ENCODE data around the gene SLIT3.

Gene SLIT3

DNA sequence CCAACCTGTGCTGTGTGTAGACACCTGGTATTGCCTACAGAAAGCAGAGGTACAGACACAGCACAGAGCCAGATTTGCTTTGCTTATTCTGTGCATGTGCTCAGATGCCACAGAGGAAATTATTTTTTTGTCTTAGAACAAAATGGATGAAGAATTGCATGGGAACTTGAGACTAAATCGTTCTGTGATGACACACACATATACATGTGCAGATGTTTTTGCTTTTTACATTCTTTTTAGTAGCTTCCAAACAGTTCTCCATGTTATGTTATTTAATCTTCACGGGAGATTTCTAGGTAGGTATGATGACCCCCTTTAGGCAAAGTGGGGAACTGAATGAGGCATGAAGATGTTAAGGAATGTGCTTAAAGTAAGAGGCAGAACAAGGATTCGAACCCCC, 500.2 kb downstream of the SLIT3 start:
- no peaks in the 10 kb centered on the region for H3K4me1 ChIP-seq (ENCODE audit: control insufficient read depth, insufficient read depth, low read length)
- no peaks in the 10 kb centered on the region for H3K27me3 ChIP-seq (ENCODE audit: control insufficient read depth, insufficient read depth, low read length)
- H3K4me2 ChIP-seq (ENCODE audit: low read length): no peak overlapping the region
- H3K9me3 ChIP-seq (replicated peaks; ENCODE audit: low read length): no peaks in the 10 kb centered on the region
- no peak overlapping the region for H3K9ac ChIP-seq (ENCODE audit: low read depth, low read length)
- no peaks in the 10 kb centered on the region for H3K36me3 ChIP-seq (ENCODE audit: insufficient read depth, low read length)
- no peak overlapping the region for H3K4me3 ChIP-seq (ENCODE audit: low read length)

GRCh38 chr5:168798065-168799023, 502.6 kb downstream of the SLIT3 start:
- Histone ChIP-seq H3K9me3 (replicated peaks; ENCODE audit: low read length) (no peaks in the 10 kb centered on the region), H3K4me1 (ENCODE audit: control insufficient read depth, insufficient read depth, low read length) (no peaks in the 10 kb centered on the region), H3K36me3 (ENCODE audit: insufficient read depth, low read length) (no peaks in the 10 kb centered on the region), H3K9ac (ENCODE audit: low read depth, low read length) (no peak overlapping the region), H3K4me3 (ENCODE audit: low read length) (no peak overlapping the region), H3K4me2 (ENCODE audit: low read length) (no peak overlapping the region), H3K27me3 (ENCODE audit: control insufficient read depth, insufficient read depth, low read length) (no peaks in the 10 kb centered on the region)

GRCh38 chr5:168796593-168797580, 504.1 kb downstream of the SLIT3 start:
- H3K9me3 ChIP-seq (replicated peaks; ENCODE audit: low read length): no peaks in the 10 kb centered on the region
- no peak overlapping the region for H3K4me3 ChIP-seq (ENCODE audit: low read length)
- H3K9ac ChIP-seq (ENCODE audit: low read depth, low read length): no peak overlapping the region

GRCh38 chr5:168796000-168796399, 504.9 kb downstream of the SLIT3 start:
- no peaks in the 10 kb centered on the region for H3K27me3 ChIP-seq (ENCODE audit: control insufficient read depth, insufficient read depth, low read length)
- H3K4me1 ChIP-seq (ENCODE audit: control insufficient read depth, insufficient read depth, low read length): no peaks in the 10 kb centered on the region
- no peaks in the 10 kb centered on the region for H3K36me3 ChIP-seq (ENCODE audit: insufficient read depth, low read length)
- no peak overlapping the region for H3K9ac ChIP-seq (ENCODE audit: low read depth, low read length)
- H3K9me3 ChIP-seq (replicated peaks; ENCODE audit: low read length): no peaks in the 10 kb centered on the region
- H3K4me3 ChIP-seq (ENCODE audit: low read length): no peak overlapping the region
- H3K4me2 ChIP-seq (ENCODE audit: low read length): no peak overlapping the region

More at GRCh38 chr5:168796593-168797580, 504.1 kb downstream of the SLIT3 start:
- H3K4me1 ChIP-seq (ENCODE audit: control insufficient read depth, insufficient read depth, low read length): no peaks in the 10 kb centered on the region
- no peaks in the 10 kb centered on the region for H3K36me3 ChIP-seq (ENCODE audit: insufficient read depth, low read length)
- H3K27me3 ChIP-seq (ENCODE audit: control insufficient read depth, insufficient read depth, low read length): no peaks in the 10 kb centered on the region
- H3K4me2 ChIP-seq (ENCODE audit: low read length): no peak overlapping the region

DNA sequence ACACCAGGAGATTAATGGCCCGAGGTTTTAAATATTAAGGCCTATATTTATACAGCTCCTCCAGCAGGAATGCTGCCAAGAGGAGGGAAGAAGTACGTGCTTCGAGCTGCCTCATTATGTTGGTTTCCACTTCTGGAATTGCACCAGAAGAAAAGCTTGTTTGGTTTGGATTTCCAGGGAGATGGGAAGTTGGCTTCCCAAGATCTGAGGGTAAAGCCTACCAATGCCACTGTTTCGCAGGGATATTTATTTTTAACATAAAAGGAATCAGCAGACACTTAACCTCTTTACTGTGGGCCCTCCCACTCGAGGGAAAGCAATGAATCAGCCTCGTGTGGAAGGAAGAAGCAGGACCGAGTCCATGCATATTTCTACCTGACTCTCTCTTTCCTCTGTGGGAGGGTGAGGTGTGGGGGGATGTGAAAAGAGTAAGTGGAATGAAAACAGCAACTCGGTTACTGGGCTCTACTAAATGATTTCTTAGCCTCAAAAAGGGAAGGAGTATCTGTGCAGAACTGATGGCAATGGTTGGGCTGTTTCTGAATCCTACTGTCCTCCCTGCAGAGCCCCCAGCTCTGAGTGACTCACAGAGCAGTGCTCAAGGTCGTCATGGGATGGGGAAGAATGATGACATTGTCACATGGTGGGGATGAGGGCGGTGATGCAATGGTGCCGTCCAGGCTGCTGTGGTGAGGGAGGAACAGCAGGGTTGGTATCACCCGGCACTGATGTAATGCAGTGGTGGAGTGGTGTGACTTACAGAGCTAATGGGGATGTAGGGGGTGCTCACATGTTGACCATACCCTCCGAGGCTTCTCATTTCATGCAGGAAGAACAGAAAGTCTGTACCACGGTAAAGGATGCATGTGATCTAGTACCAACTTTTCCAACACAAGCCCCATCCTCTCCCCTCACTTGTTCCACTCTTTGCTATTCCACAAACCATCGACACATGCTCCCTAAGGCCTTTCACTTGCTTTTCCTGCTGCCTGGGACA, 506.8 kb downstream of the SLIT3 start:
- H3K4me2 ChIP-seq (ENCODE audit: low read length): no peak overlapping the region
- no peaks in the 10 kb centered on the region for H3K36me3 ChIP-seq (ENCODE audit: insufficient read depth, low read length)
- no peaks in the 10 kb centered on the region for H3K4me1 ChIP-seq (ENCODE audit: control insufficient read depth, insufficient read depth, low read length)
- H3K9ac ChIP-seq (ENCODE audit: low read depth, low read length): no peak overlapping the region
- no peak overlapping the region for H3K4me3 ChIP-seq (ENCODE audit: low read length)
- no peaks in the 10 kb centered on the region for H3K27me3 ChIP-seq (ENCODE audit: control insufficient read depth, insufficient read depth, low read length)
- no peaks in the 10 kb centered on the region for H3K9me3 ChIP-seq (replicated peaks; ENCODE audit: low read length)

- Histone ChIP-seq H3K4me1 (ENCODE audit: control insufficient read depth, insufficient read depth, low read length) (no peaks in the 10 kb centered on the region), H3K4me2 (ENCODE audit: low read length) (no peak overlapping the region), H3K27me3 (ENCODE audit: control insufficient read depth, insufficient read depth, low read length) (no peaks in the 10 kb centered on the region), H3K4me3 (ENCODE audit: low read length) (no peak overlapping the region), H3K9me3 (replicated peaks; ENCODE audit: low read length) (no peaks in the 10 kb centered on the region), H3K9ac (ENCODE audit: low read depth, low read length) (no peak overlapping the region), H3K36me3 (ENCODE audit: insufficient read depth, low read length) (no peaks in the 10 kb centered on the region)
Measured at GRCh38 chr5:168792678-168793077, 508.3 kb downstream of the SLIT3 start.

DNA sequence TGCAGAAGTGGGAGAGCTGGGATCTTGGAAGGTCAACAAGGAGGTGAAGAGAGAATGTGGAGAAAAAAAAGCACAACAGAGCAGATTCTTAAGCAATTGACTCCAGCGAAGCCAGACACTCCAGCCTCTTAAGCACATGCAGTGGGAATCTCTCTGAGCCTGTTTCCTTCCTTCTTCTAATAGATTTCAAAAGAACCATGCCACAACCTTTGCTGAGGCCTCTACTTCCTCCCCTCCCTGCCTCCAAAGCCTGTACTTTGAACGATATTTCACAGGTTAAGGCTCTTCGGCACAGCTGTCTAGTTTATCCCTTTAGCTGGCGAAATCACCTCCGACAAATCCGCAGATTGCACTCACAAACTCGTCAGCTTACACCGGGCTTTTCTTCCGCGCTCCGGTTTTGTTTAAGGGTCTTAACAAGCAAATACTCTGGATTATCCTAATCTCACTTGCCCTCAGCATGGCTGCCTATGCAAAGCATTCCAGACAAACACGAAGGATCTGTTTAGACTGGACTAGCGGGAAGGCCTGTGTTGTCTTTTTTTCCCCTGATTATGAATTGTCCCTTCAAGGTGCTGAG, 510.2 kb downstream of the SLIT3 start:
- no peaks in the 10 kb centered on the region for H3K4me1 ChIP-seq (ENCODE audit: control insufficient read depth, insufficient read depth, low read length)
- no peak overlapping the region for H3K4me2 ChIP-seq (ENCODE audit: low read length)
- H3K4me3 ChIP-seq (ENCODE audit: low read length): no peak overlapping the region
- H3K9me3 ChIP-seq (replicated peaks; ENCODE audit: low read length): no peaks in the 10 kb centered on the region
- no peaks in the 10 kb centered on the region for H3K27me3 ChIP-seq (ENCODE audit: control insufficient read depth, insufficient read depth, low read length)
- no peaks in the 10 kb centered on the region for H3K36me3 ChIP-seq (ENCODE audit: insufficient read depth, low read length)
- H3K9ac ChIP-seq (ENCODE audit: low read depth, low read length): no peak overlapping the region

GRCh38 chr5:168790002-168790635, 510.8 kb downstream of the SLIT3 start:
- no peak overlapping the region for H3K4me3 ChIP-seq (ENCODE audit: low read length)
- H3K9ac ChIP-seq (ENCODE audit: low read depth, low read length): no peak overlapping the region
- H3K4me1 ChIP-seq (ENCODE audit: control insufficient read depth, insufficient read depth, low read length): no peaks in the 10 kb centered on the region
- H3K27me3 ChIP-seq (ENCODE audit: control insufficient read depth, insufficient read depth, low read length): no peaks in the 10 kb centered on the region
- H3K9me3 ChIP-seq (replicated peaks; ENCODE audit: low read length): no peaks in the 10 kb centered on the region
- H3K36me3 ChIP-seq (ENCODE audit: insufficient read depth, low read length): no peaks in the 10 kb centered on the region
- no peak overlapping the region for H3K4me2 ChIP-seq (ENCODE audit: low read length)

DNA sequence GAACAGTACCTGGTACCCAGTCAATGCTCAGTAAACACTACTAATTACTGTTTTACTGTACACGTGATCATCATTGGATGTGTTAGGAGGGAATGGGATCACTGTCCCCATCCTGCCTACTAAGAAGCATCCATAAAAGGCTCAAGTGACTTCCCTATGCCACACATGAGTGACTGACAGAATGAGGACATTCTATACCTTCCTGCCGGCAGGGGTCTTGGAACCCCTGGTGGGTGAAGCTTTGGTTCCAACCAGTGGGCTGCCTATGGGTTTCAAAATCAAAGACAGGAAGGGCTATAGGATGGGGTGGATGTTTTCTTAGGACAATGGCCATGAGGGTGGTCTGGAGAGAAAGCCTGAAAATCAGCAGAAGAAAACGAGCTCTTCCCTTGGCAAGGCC, 512.2 kb downstream of the SLIT3 start:
- H3K4me1 ChIP-seq (ENCODE audit: control insufficient read depth, insufficient read depth, low read length): no peaks in the 10 kb centered on the region
- H3K4me3 ChIP-seq (ENCODE audit: low read length): no peak overlapping the region
- no peaks in the 10 kb centered on the region for H3K9me3 ChIP-seq (replicated peaks; ENCODE audit: low read length)
- no peaks in the 10 kb centered on the region for H3K36me3 ChIP-seq (ENCODE audit: insufficient read depth, low read length)
- H3K9ac ChIP-seq (ENCODE audit: low read depth, low read length): no peak overlapping the region
- H3K27me3 ChIP-seq (ENCODE audit: control insufficient read depth, insufficient read depth, low read length): no peaks in the 10 kb centered on the region
- no peak overlapping the region for H3K4me2 ChIP-seq (ENCODE audit: low read length)

DNA sequence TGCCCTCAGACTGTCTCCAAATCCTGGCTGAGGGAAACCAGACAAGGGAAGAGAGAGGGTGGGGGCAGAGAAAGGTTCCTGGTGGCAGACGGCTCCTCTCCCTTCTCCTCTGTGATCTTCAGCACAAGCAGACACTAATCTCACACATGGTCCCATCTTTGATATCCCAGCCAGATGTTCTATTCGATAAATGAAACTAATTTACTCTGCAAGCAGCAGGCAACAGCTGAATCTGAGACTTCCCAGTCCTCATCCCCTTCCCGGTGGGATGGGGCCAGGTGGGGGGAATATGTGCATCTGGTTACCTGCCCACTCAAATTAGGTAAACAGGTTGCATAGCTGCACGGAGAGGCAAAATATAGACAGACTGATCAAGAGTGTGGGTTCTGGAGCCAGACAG, 512.8 kb downstream of the SLIT3 start:
- Histone ChIP-seq H3K4me2 (ENCODE audit: low read length) (no peak overlapping the region), H3K4me3 (ENCODE audit: low read length) (no peak overlapping the region), H3K9me3 (replicated peaks; ENCODE audit: low read length) (no peaks in the 10 kb centered on the region), H3K9ac (ENCODE audit: low read depth, low read length) (no peak overlapping the region), H3K4me1 (ENCODE audit: control insufficient read depth, insufficient read depth, low read length) (no peaks in the 10 kb centered on the region), H3K27me3 (ENCODE audit: control insufficient read depth, insufficient read depth, low read length) (no peaks in the 10 kb centered on the region), H3K36me3 (ENCODE audit: insufficient read depth, low read length) (no peaks in the 10 kb centered on the region)

Measured in skeletal muscle satellite cell (primary cell).